Testis (tissue), 2 donors: ENCODE data around the gene RGL3.

Source experiments
- POLR2A ChIP-seq: fragments of 450-650 bp; IDR thresholded peaks from one replicate; pipeline ENCODE4 v1.6.1; 2017; ENCODE audit warnings: antibody characterized with exemption, mild to moderate bottlenecking, moderate library complexity
- TF ChIP-seq, protein P1 (sequence below), 3 experiments: fragments of 450-650 bp in 2 of 3; fragments of 200-600 bp in 1 of 3; sonication (generic) in 1 of 3; IDR thresholded peaks; one replicate each; pipeline ENCODE4 v1.5.1; 2016 to 2019; ENCODE audit warnings: antibody characterized with exemption in 3 of 3, mild to moderate bottlenecking in 2 of 3, moderate library complexity in 1 of 3

DNA sequence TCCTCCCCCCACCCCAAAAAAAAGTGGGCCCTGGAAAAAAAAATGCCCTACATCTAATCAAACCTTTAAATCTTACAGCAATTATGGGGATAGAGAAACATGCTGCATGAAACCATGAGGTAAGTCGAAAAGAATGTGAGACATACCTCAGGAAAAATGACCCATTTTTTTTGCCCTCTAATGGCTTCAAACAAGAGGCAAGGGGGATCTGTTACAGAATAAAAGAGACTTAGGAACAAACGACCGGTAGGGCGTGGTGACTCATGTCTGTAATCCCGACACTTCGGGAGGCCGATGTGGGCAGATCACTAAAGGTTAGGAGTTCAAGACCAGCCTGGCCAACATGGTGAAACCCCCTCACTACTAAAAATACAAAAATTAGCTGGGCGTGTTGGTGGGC is 8.4 kb downstream of the RGL3 start:
- no peak for TF ChIP-seq POLR2A
- TF ChIP-seq, protein P1, sequence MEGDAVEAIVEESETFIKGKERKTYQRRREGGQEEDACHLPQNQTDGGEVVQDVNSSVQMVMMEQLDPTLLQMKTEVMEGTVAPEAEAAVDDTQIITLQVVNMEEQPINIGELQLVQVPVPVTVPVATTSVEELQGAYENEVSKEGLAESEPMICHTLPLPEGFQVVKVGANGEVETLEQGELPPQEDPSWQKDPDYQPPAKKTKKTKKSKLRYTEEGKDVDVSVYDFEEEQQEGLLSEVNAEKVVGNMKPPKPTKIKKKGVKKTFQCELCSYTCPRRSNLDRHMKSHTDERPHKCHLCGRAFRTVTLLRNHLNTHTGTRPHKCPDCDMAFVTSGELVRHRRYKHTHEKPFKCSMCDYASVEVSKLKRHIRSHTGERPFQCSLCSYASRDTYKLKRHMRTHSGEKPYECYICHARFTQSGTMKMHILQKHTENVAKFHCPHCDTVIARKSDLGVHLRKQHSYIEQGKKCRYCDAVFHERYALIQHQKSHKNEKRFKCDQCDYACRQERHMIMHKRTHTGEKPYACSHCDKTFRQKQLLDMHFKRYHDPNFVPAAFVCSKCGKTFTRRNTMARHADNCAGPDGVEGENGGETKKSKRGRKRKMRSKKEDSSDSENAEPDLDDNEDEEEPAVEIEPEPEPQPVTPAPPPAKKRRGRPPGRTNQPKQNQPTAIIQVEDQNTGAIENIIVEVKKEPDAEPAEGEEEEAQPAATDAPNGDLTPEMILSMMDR (IDR thresholded peaks at IDR 0.05) = no peak
